HCT116 (cell line): ENCODE measurements around the gene LRP1.

Source experiments
- ATF3 ChIP-seq: IDR thresholded peaks from 2 replicates; pipeline ENCODE4 v1.6.1; 2012
- CEBPB ChIP-seq: IDR thresholded peaks from 2 replicates; pipeline ENCODE4 v1.6.1; 2012; ENCODE audit warnings: low read depth
- CTCF ChIP-seq, 3 experiments: fragments of 200-600 bp in 1 of 3; sonication (generic) in 1 of 3; IDR thresholded peaks in 2 of 3; conservative IDR thresholded peaks in 1 of 3; 2 replicates each; pipeline ENCODE4 v1.5.1; 2012 to 2017; ENCODE audit warnings: low read depth in 2 of 3, low read length in 2 of 3, antibody characterized with exemption in 1 of 3, borderline replicate concordance in 1 of 3, control low read depth in 1 of 3, mild to moderate bottlenecking in 1 of 3, mixed read lengths in 1 of 3, mixed run types in 1 of 3, moderate library complexity in 1 of 3; ENCODE audit not compliant: insufficient read depth in 1 of 3
- EGR1 ChIP-seq: IDR thresholded peaks from 2 replicates; pipeline ENCODE4 v1.6.1; 2012; ENCODE audit warnings: low read depth
- EZH2 ChIP-seq: fragments of 200-600 bp; sonication (generic); IDR thresholded peaks from 2 replicates; pipeline ENCODE4 v1.6.1; 2017; ENCODE audit warnings: antibody characterized with exemption, mixed run types
- POLR2A ChIP-seq: IDR thresholded peaks from 2 replicates; pipeline ENCODE4 v1.7.0; 2011; ENCODE audit warnings: borderline replicate concordance; ENCODE audit not compliant: insufficient read depth, insufficient read length; ENCODE audit errors: extremely low read depth
- POLR2AphosphoS5 ChIP-seq: IDR thresholded peaks from 2 replicates; pipeline ENCODE4 v1.6.1; 2011; ENCODE audit warnings: mild to moderate bottlenecking, low read depth, low read length, moderate library complexity
- SP1 ChIP-seq: IDR thresholded peaks from 2 replicates; pipeline ENCODE4 v1.6.1; 2012; ENCODE audit warnings: low read depth
- TCF7L2 ChIP-seq: IDR thresholded peaks from 2 replicates; pipeline ENCODE4 v1.7.0; 2011; ENCODE audit warnings: borderline replicate concordance, inconsistent platforms; ENCODE audit not compliant: insufficient read depth, insufficient read length; ENCODE audit errors: extremely low read depth

- no peak for TF ChIP-seq SP1
- TF ChIP-seq CTCF (IDR thresholded peaks at IDR 0.05 in 2 of 3, conservative IDR thresholded peaks at IDR 0.05 in 1 of 3; ENCODE audit: borderline replicate concordance in 1 of 3, insufficient read depth in 1 of 3, low read depth in 2 of 3, low read length in 2 of 3): no peak
- no peak for TF ChIP-seq POLR2AphosphoS5
- no peak for TF ChIP-seq TCF7L2
- TF ChIP-seq CEBPB: no peak
- no peak for TF ChIP-seq POLR2A
- no peak for TF ChIP-seq EZH2
- TF ChIP-seq ATF3: no peak
- TF ChIP-seq EGR1: no peak
Measured at GRCh38 chr12:57141249-57141648, 13.0 kb downstream of the LRP1 start.
